GM19099 (cell line): ENCODE results near the gene INTS6L.

Experiments used
- POLR2A ChIP-seq: IDR thresholded peaks from 3 replicates; pipeline ENCODE4 v1.6.1; 2011; ENCODE audit warnings: low read depth; ENCODE audit not compliant: insufficient read length; ENCODE audit errors: extremely low read depth

The INTS6L gene

GRCh38 chrX:135520553-135521404, at the start of gene INTS6L:
TSS of gene INTS6L (plus strand) at chrX:135520660. CDS start at chrX:135520993, 333 bp downstream.
- peak; percentile 99 for TF ChIP-seq POLR2A

GRCh38 chrX:135476378-135476777, 44.1 kb upstream of the INTS6L start:
- TF ChIP-seq POLR2A: no peak

- TF ChIP-seq POLR2A: no peak
Measured at GRCh38 chrX:135477576-135477975, 42.9 kb upstream of the INTS6L start.

GRCh38 chrX:135480076-135480475, 40.4 kb upstream of the INTS6L start:
- no peak for TF ChIP-seq POLR2A

GRCh38 chrX:135481696-135482179, 38.7 kb upstream of the INTS6L start:
- TF ChIP-seq POLR2A: no peak

- TF ChIP-seq POLR2A: no peak
Measured at GRCh38 chrX:135484641-135485289, 35.7 kb upstream of the INTS6L start.

GRCh38 chrX:135489542-135489941, 30.9 kb upstream of the INTS6L start:
- no peak for TF ChIP-seq POLR2A

- TF ChIP-seq POLR2A: no peak
Measured at GRCh38 chrX:135490979-135491514, 29.4 kb upstream of the INTS6L start.

- no peak for TF ChIP-seq POLR2A
Measured at GRCh38 chrX:135494453-135494852, 26.0 kb upstream of the INTS6L start.

- TF ChIP-seq POLR2A: no peak
Measured at GRCh38 chrX:135497736-135498135, 22.7 kb upstream of the INTS6L start.

- TF ChIP-seq POLR2A: no peak
Measured at GRCh38 chrX:135498236-135498635, 22.2 kb upstream of the INTS6L start.

GRCh38 chrX:135505351-135505750, 15.1 kb upstream of the INTS6L start:
- no peak for TF ChIP-seq POLR2A

- no peak for TF ChIP-seq POLR2A
Measured at GRCh38 chrX:135509885-135510284, 10.6 kb upstream of the INTS6L start.

- no peak for TF ChIP-seq POLR2A
Measured at GRCh38 chrX:135512508-135513129, 7.8 kb upstream of the INTS6L start.

GRCh38 chrX:135513130-135513515, 7.3 kb upstream of the INTS6L start:
- no peak for TF ChIP-seq POLR2A
